GM23248 (cell line): ENCODE measurements around the gene EPDR1. TPM values are rescaled to one million over a fixed set of nuclear protein-coding genes. Genes with fewer than 3 reads are reported as not detected.

ENCODE experiments used
- DNase-seq: peaks from one replicate; pipeline ENCODE4 v3.0.0-alpha.2; 2015
- H2AFZ ChIP-seq: fragments of 200-600 bp; sonication (generic); 2 replicates; pipeline ENCODE4 v1.6.1; 2016; ENCODE audit warnings: antibody characterized with exemption
- H3F3A ChIP-seq: fragments of 200-600 bp; sonication (generic); 2 replicates; pipeline ENCODE4 v1.6.1; 2016; ENCODE audit warnings: mild to moderate bottlenecking, antibody characterized with exemption, mixed run types; ENCODE audit not compliant: insufficient read depth
- H3K27ac ChIP-seq: fragments of 200-600 bp; sonication (generic); 2 replicates; pipeline ENCODE4 v1.5.1; 2016; ENCODE audit warnings: mild to moderate bottlenecking
- H3K27me3 ChIP-seq: fragments of 200-600 bp; sonication (generic); replicated peaks from 2 replicates; pipeline ENCODE4 v1.6.1; 2016; ENCODE audit warnings: mild to moderate bottlenecking; ENCODE audit not compliant: insufficient read depth
- H3K36me3 ChIP-seq: fragments of 200-600 bp; sonication (generic); 2 replicates; pipeline ENCODE4 v1.6.1; 2016; ENCODE audit warnings: low read depth, mild to moderate bottlenecking
- H3K4me1 ChIP-seq: fragments of 200-600 bp; sonication (generic); 2 replicates; pipeline ENCODE4 v1.6.1; 2016; ENCODE audit warnings: mild to moderate bottlenecking; ENCODE audit not compliant: insufficient read depth
- H3K4me2 ChIP-seq: fragments of 200-600 bp; sonication (generic); one replicate; pipeline ENCODE4 v1.6.1; 2016; ENCODE audit warnings: mild to moderate bottlenecking; ENCODE audit not compliant: unreplicated experiment
- H3K4me3 ChIP-seq: fragments of 200-600 bp; sonication (generic); 2 replicates; pipeline ENCODE4 v1.5.1; 2016; ENCODE audit warnings: mild to moderate bottlenecking
- H3K79me2 ChIP-seq: fragments of 200-600 bp; sonication (generic); 2 replicates; pipeline ENCODE4 v1.6.1; 2016; ENCODE audit warnings: mild to moderate bottlenecking; ENCODE audit not compliant: insufficient read depth
- H3K9ac ChIP-seq: fragments of 200-600 bp; sonication (generic); 2 replicates; pipeline ENCODE4 v1.6.1; 2016; ENCODE audit warnings: mild to moderate bottlenecking
- H3K9me2 ChIP-seq: fragments of 200-600 bp; sonication (generic); 2 replicates; pipeline ENCODE4 v1.6.1; 2016; ENCODE audit warnings: mixed run types, mild to moderate bottlenecking, moderate library complexity; ENCODE audit not compliant: insufficient read depth
- H3K9me3 ChIP-seq: fragments of 200-600 bp; sonication (generic); one replicate; pipeline ENCODE4 v1.6.1; 2017; ENCODE audit warnings: low read depth
- H4K20me1 ChIP-seq: fragments of 200-600 bp; sonication (generic); 2 replicates; pipeline ENCODE4 v1.6.0; 2016; ENCODE audit not compliant: insufficient read depth
- EZH2 ChIP-seq: fragments of 200-600 bp; sonication (generic); IDR thresholded peaks from 2 replicates; pipeline ENCODE4 v1.6.1; 2018; ENCODE audit warnings: antibody characterized with exemption, mild to moderate bottlenecking; ENCODE audit not compliant: insufficient read depth, poor library complexity, severe bottlenecking
- EZH2phosphoT487 ChIP-seq: fragments of 200-600 bp; sonication (generic); IDR thresholded peaks from 2 replicates; pipeline ENCODE4 v1.6.1; 2018; ENCODE audit warnings: antibody characterized with exemption, moderate library complexity, mild to moderate bottlenecking, low read depth; ENCODE audit not compliant: insufficient read depth
- WGBS, 2 experiments: methylation state at CpG; one replicate each; pipeline ENCODE4 v1.1.6; 2015 to 2017; ENCODE audit warnings: low lambda C conversion rate in 2 of 2, low coverage in 1 of 2; ENCODE audit errors: missing lambda C conversion rate in 2 of 2; 5-methylcytosine and 5-hydroxymethylcytosine counted together
- in situ Hi-C: fragments of 300-500 bp; cut with MboI; formaldehyde crosslinking; loops from 2 replicates; pipeline ENCODE4 v1.15.0; 2020
- polyA plus RNA-seq: library from polyadenylated mRNA; unstranded; fragments of >200 nt; fragmentation: Nextera tagmentation; extraction: Ambion mirVana; gene quantifications from 2 replicates; pipeline ENCODE4 v1.2.1, GENCODE V29; 2016
- total RNA-seq: library from RNA; depleted of rRNA; stranded (reverse); fragments of >200 nt; shearing (Covaris generic); gene quantifications from 2 replicates; pipeline ENCODE4 v1.2.3, GENCODE V29; 2014

The EPDR1 gene
- total and polyA plus RNA-seq, 2 experiments from 2014 or later: 1.5 to 2.5 TPM

DNA sequence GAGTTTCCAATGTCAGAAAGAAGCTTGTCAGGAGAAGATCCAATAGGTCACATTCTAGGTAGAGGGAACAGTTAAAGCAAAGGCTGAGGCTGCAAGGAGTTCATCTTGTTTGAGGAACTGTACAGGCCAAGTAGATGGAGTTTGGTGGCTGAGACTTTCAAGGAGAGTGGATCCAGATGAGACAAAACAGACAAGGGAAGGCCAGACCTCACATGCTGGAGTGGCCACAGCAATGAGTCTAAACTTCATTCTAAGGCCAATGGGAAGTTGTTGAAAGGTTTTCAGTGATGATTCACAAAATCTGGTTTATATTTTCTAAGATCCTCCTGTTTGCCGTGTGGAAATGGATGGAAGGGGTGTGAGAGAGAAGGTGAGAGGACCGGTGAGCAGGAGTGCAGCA is 40.0 kb downstream of the EPDR1 start:
- Histone ChIP-seq H4K20me1 (no peaks in the 10 kb centered on the region), H3F3A (no peaks in the 10 kb centered on the region), H3K36me3 (no peaks in the 10 kb centered on the region), H3K27ac (no peak overlapping the region), H3K4me1 (no peaks in the 10 kb centered on the region), H2AFZ (no peak overlapping the region), H3K4me2 (no peak overlapping the region), H3K4me3 (no peak overlapping the region), H3K27me3 (no peaks in the 10 kb centered on the region), H3K9me2 (no peaks in the 10 kb centered on the region), H3K79me2 (no peaks in the 10 kb centered on the region), H3K9me3 (no peaks in the 10 kb centered on the region), H3K9ac (no peak overlapping the region)
- WGBS, 2 experiments: 4 to 7% methylated on average over 2 of the region's 2 CpGs
- no peak for DNase-seq
- in situ Hi-C loops: no loop called here
- TF ChIP-seq EZH2: no peak
- TF ChIP-seq EZH2phosphoT487: no peak

GRCh38 chr7:37961251-37961650 is 40.8 kb downstream of the EPDR1 start:
- no peaks in the 10 kb centered on the region for H3F3A ChIP-seq
- 45 to 51% methylated on average over 5 of the region's 5 CpGs for WGBS, 2 experiments
- in situ Hi-C loops: no loop called here
- H3K9ac ChIP-seq: no peak overlapping the region
- no peak for DNase-seq
- H3K79me2 ChIP-seq: no peaks in the 10 kb centered on the region
- H3K9me3 ChIP-seq: no peaks in the 10 kb centered on the region
- no peak overlapping the region for H3K4me3 ChIP-seq
- no peaks in the 10 kb centered on the region for H3K36me3 ChIP-seq
- no peaks in the 10 kb centered on the region for H3K4me1 ChIP-seq
- H3K27ac ChIP-seq: no peak overlapping the region
- no peak for TF ChIP-seq EZH2phosphoT487
- TF ChIP-seq EZH2: no peak
- H2AFZ ChIP-seq: no peak overlapping the region
- H4K20me1 ChIP-seq: no peaks in the 10 kb centered on the region
- H3K4me2 ChIP-seq: no peak overlapping the region
- no peaks in the 10 kb centered on the region for H3K9me2 ChIP-seq
- no peaks in the 10 kb centered on the region for H3K27me3 ChIP-seq

DNA sequence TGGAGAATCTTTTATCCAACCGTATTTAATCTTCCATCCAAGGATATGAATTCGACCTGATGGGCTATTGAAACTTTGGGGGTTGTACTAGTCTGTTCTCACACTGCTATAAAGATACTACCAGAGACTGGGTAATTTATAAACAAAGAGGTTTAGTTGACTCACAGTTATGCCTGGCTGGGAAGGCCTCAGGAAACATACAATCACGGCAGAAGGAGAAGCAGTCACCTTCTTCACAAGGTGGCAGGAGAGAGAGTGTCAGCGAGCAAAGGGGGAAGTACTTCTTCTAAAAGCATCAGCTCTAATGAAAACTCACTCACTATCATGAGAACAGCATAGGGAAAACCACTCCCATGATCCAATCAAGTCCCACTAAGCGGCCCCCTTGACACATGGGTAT is 43.8 kb downstream of the EPDR1 start:
- no peaks in the 10 kb centered on the region for H3K9me2 ChIP-seq
- no peaks in the 10 kb centered on the region for H3K79me2 ChIP-seq
- no peak overlapping the region for H3K4me3 ChIP-seq
- H3K27me3 ChIP-seq: no peaks in the 10 kb centered on the region
- no peak overlapping the region for H2AFZ ChIP-seq
- WGBS, 2 experiments: 13 to 19% methylated on average over 5 of the region's 5 CpGs
- H3K4me2 ChIP-seq: no peak overlapping the region
- H3K9ac ChIP-seq: no peak overlapping the region
- H3K27ac ChIP-seq: no peak overlapping the region
- no peaks in the 10 kb centered on the region for H3K9me3 ChIP-seq
- TF ChIP-seq EZH2 (no peak), EZH2phosphoT487 (no peak)
- H3K36me3 ChIP-seq: no peaks in the 10 kb centered on the region
- in situ Hi-C loops: no loop called here
- H3K4me1 ChIP-seq: no peaks in the 10 kb centered on the region
- no peaks in the 10 kb centered on the region for H3F3A ChIP-seq
- no peaks in the 10 kb centered on the region for H4K20me1 ChIP-seq
- no peak for DNase-seq

DNA sequence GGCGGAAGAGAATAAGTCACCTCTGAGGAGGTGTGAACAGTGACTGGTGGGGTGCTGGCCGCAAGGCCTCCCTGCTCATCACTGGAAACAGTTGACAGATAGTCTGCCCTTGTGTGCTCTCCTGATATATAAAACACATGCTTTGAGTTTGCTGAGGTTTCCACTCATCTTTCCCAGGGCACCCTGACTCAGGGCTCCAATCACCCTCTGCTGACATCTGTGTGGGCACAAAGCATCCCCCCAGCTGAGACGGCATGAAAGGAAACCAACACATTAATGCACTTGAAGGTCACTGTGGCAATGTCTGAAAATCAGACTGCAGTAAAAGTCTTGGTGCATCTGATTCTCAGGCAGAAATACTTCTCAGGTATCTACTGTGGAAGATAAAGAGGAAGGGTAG is 49.8 kb downstream of the EPDR1 start:
- no peak for DNase-seq
- 16 to 32% methylated on average over 3 of the region's 3 CpGs for WGBS, 2 experiments
- Histone ChIP-seq H3K4me1 (no peaks in the 10 kb centered on the region), H3K27me3 (no peaks in the 10 kb centered on the region), H3K9me3 (no peaks in the 10 kb centered on the region), H2AFZ (no peak overlapping the region), H4K20me1 (no peaks in the 10 kb centered on the region), H3K9ac (no peak overlapping the region), H3K27ac (no peak overlapping the region), H3K36me3 (no peaks in the 10 kb centered on the region), H3K9me2 (no peaks in the 10 kb centered on the region), H3K4me2 (no peak overlapping the region), H3K79me2 (no peaks in the 10 kb centered on the region), H3F3A (no peaks in the 10 kb centered on the region), H3K4me3 (no peak overlapping the region)
- no peak for TF ChIP-seq EZH2phosphoT487
- no peak for TF ChIP-seq EZH2
- in situ Hi-C loops: no loop called here

- Histone ChIP-seq H3K9me3 (no peaks in the 10 kb centered on the region), H3K4me2 (no peak overlapping the region), H3K4me3 (no peak overlapping the region), H3K9ac (no peak overlapping the region), H3K27me3 (no peaks in the 10 kb centered on the region), H3K79me2 (no peaks in the 10 kb centered on the region), H3K4me1 (no peaks in the 10 kb centered on the region), H3K36me3 (no peaks in the 10 kb centered on the region), H4K20me1 (no peaks in the 10 kb centered on the region), H3K27ac (no peak overlapping the region), H3K9me2 (no peaks in the 10 kb centered on the region), H3F3A (no peaks in the 10 kb centered on the region), H2AFZ (no peak overlapping the region)
- in situ Hi-C loops: no loop called here
- TF ChIP-seq EZH2 (no peak), EZH2phosphoT487 (no peak)
- WGBS, 2 experiments: 12 to 18% methylated on average over 4 of the region's 4 CpGs
- no peak for DNase-seq
These were observed 51.1 kb downstream of the EPDR1 start for GRCh38 chr7:37971491-37971890.
